NCI-H2029 (cell line): ENCODE data around the gene PHACTR1.

ENCODE experiments used
- DNase-seq: peaks from one replicate; lab custom pipeline; 2025; lab: John Stamatoyannopoulos, UW

PHACTR1 gene

DNA sequence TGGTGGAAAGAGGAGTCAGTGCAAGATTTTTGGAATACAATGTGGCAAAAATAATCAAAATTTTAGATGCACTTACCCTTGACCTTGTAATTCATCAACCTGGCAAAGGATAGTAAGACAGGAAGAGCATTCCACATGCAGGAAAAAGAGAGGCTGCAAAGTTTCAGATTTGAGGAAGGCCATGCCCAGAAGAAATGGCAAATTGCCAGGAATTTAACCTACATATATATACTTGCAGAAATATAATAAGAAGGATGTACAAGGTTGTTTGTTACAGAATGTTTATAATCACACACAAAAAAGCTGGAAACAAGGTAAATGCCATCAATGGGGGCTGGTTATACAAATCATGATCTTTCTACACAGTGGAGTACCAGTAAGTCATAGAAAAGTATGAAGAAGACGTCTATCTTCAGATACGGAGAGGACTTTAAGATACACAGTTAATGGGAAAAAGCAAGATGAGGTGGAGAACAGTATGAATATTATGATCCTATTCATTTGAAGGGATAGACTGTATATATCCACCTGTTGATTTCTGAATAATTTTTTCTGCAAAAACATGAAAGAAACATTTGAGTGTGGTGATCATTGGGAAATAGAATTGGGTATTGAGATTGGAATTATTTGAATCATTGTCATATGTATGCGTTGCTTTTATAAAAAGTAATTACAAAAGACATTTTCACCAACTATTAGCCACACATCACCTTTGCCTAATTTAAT is 358.0 kb downstream of the PHACTR1 start:
- DNase-seq: no peak

DNA sequence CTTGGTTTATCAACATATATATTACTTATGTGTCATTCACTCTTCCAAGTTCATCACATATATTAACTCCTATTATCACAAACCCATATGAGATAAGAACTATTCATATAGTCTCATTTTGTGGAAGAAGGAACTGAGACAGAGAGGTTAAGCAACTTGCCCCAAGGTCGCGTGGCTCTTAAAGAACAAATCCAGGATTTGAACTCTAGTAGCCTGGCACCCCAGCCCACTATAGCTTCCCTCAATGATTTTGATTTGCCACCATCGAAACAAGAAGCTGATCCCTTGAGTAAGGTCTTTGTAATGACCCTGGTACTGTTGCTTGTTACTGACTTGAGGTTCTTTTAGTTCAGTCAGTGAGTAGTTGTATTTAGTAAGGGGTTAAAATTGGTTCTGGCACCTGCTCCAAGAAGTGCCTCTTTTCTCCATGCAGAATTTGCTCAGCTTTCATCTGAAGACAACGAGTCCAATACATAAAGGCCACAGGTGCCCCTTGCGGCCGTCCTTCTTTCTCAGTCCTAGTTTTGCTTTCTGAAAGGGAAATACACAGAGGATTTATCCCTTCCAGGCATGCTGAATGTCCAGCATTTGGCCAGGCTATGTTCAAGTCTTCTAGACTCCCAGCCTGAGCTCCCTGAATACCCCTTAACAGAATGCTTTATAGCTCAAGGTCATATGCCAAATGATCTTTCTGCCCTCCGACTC is 358.7 kb downstream of the PHACTR1 start:
- DNase-seq: no peak

DNA sequence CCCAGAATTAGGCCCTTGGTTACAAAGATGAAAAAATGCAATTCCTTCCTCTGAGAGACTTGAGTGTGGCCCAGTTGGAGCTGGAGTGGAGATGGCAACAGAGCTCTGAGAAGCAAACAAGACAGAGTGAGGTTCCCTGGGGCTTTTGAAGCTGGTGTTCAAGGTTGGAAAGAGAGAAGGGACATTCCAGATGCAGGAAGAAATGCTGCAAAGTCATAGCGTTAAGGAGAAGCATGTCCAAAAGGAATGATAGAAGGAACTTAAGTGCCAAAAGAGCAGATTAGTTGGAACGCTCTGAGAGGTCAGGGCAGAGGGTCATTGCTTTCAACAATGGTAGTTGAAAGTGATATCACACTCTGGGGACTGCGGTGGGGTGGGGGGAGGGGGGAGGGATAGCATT is 360.0 kb downstream of the PHACTR1 start:
- no peak for DNase-seq

DNA sequence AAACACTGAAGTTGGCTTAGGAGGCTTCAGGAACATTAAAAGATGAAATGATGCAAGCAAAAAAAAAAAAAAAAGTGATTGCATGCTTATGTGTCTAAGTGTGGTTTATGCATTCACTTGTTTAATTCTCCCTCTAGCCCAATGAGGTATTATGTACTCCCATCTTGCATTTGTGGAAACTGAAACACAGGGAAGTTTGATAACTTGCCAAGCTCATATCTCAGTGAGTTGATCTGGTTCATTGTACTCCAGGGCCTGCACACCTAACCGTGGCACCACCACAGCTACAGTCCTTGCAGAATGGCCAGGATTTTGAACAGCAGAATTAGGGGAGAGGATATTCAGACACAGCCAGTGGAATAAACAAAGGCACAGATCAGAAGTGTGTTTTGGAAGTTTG is 360.6 kb downstream of the PHACTR1 start:
- no peak for DNase-seq

DNA sequence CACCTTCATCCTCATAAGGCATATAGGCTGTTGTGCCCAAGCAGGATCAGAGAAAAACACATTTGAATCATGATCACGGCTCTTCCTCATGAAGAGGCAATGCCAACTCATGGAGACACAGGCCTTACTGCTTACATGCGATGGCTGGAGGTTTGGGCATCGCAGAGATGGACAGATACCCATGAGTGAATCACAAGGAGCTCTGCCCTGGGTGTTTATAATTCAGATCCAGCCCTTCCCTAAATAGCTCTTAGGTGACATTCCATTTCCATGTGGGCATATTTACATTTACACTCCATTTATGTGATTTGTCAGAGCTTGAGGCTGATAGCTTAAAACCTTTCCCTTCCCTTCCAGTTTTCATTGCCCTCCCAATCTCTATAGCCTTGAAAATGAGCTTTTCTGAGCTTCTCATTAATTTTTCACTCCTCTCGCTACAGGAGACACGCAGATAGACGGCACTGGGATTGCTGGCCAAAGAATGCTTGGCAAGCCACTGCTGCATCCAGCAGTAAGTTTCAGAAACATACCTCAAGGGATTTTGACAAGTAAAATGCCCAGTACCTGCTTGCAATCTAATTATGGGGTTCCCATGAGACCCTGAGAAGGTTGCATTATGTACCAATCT is 362.6 kb downstream of the PHACTR1 start:
- no peak for DNase-seq

DNA sequence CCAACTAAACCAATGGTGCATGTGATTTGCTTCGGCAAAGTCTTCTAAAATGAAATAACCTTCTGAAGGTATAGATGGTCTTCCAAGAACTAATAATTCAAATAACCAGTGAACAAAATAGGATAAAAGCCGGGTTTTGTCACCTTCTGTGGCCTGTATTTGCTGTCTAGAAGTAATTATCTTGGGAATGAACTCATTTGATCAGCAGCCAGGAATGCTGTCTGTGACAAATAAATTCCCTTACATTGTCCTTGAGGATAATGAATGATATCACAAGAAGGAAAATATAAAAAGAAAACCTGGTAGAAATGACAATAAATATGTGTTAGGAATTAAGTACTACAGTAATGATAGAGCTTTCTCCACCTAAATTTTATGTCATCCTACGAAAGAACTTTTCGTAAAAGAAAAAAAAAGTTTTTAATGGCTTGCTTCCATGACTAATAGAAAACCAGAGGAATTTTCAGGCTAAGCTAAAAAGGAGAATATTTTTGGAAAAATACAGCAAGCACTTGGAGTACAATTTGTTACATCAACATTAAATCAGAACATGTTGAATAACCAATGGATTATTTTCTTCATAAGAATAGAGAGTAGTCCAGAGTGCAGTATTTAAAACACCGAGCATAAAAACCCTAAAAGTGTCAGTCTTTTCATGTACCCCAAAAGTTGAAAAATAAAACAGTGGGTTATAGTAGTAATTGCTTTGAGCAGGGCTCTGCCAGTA is 364.1 kb downstream of the PHACTR1 start:
- DNase-seq: no peak

DNA sequence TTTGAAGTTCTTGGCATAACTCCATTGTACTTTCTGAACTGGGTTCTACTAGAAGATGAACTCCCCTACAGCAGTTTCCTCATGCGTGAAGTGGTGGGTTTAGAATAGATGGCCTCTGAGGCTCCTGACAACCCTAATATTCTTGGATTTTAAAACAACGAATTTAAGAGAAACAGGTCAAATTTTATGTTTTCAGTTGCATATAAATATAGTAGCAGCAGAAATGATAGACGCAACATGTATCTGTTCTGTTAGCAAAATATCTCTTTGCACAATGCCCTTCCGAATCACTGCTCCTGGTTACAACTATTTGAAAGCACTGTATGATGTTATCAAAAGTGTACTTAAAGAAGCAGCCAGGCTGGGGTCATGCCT is 364.6 kb downstream of the PHACTR1 start:
- DNase-seq: no peak

DNA sequence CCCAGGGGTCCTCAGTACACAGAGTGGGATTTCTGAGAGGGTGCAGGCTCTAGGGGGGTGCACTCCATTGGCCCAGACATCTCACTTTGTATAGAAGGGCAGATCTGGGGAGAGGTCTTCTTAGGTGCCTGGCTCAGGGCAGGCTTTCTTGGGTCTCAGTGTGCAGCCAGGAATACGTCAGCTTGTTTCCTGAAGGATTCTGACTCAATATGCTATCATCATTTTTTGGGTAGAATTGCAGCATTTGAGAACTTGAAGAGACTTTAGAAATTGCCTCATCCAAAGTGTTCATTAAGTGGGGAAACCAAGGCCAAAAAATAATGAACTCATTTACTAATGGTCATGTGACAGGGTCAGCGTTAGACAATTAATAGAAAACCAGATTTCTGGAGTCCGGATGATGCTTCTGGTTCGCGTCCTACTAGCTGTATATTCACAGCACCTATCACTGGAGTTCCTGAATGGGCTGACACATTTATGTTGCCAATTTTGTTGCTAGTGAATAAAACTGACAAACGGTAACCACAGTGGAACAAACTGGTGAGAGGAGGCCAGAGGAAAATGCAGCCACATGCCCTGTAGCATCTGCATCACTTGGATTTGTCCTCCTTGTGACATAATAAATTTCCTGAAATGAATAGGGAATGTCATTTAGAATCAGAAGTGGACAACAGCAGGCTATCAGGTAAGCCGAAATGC is 372.9 kb downstream of the PHACTR1 start:
- no peak for DNase-seq

DNA sequence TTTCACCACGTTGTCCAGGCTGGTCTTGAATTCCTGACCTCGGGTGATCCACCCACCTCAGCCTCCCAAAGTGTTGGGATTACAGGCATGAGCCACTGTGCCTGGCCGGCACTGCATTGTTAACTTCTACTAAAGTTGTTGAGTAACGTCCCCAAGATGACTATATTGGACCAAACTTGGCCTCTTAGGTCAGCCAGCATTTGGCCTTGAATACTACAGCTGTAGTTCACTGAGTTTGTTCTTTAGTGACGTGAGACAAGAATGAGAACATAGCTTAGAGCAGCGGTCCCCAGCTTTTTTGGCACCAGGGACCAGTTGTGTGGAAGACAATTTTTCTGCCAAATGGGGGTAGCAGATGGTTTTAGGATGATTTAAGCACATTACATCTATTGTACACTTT is 374.6 kb downstream of the PHACTR1 start:
- DNase-seq: no peak

DNA sequence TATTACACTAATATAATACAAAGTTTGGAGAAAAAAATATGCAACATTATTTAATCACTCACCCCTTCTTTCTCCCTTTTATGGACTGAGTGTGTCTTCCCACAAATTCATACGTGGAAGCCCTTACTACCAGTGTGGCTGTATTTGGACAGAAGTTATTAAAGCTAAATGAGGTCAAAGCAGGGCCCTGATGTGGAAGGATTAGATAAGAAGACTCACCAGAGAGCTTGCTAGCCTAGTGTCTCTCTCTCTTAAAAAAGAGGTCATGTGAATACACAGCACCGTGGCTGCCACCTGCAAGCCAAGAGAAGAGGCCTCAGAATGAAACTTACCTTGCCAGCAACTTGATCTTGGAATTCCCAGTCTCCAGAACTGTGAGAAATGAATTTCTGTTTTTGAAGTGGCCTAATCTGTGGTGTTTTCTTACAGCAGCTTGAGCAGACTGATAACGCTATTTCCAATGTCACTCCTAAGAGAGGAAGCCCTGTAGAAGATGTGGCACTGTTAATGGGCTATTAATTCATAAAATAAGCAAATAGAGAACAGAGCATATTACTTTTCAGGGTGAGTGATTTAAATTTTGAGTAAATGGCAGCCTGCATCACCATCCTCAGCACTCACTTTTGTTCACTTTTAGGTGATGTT is 378.3 kb downstream of the PHACTR1 start:
- no peak for DNase-seq

DNA sequence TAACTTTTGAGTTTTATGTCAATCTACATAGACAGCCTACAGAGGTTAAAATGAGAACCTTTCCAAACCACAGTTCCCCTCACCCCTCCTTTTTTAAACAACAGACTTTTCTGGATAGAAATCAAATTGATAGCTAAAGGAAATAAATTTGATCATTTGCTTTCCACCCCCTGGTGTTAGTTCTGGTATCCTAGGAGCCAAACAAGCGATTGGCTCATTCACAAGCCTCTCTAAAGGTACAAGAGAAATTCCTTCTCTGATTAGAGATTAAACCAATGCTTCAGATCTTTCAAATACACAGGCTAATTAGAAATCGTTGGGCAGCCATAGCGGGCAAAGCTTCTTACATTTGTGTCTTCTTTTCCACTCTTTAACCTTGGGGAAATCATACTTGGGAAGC is 379.5 kb downstream of the PHACTR1 start:
- no peak for DNase-seq

DNA sequence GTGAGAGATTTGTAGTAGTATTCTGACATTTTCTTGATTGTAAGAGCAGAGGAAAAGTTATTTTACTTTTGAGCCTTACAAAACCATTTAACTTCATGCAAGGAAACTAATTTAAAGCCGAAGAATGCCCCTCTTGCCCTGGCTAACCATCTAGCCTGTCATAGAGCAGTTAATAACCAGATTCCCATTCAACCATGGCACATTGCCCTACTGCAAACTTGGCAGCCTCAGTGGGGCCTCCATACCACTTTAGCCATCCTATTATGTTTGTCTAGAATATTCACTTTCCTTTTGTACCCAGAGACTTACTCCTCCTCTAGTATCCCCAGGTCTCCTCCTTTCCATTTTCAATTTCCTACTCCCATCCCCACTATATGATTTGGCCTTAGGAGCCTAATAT is 380.9 kb downstream of the PHACTR1 start:
- no peak for DNase-seq

DNA sequence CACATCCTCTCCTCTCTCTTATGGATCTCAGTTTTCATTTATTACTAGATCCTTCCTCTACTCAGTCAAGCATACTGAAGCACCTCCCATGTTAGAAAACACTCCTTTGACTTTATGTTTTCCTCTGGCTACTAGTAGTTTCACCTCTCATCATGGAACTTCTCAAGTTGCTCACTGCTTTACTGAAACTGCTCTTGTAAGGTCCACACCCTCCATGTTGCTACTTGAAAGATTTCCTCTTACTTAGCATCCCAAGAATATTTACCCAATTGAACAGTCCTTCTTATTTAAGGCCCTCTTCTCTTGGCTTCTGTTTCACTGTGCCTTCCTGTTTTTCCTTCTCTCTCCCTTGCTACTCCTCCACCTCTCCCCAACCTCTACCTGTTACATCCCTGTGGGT is 381.4 kb downstream of the PHACTR1 start:
- DNase-seq: no peak

DNA sequence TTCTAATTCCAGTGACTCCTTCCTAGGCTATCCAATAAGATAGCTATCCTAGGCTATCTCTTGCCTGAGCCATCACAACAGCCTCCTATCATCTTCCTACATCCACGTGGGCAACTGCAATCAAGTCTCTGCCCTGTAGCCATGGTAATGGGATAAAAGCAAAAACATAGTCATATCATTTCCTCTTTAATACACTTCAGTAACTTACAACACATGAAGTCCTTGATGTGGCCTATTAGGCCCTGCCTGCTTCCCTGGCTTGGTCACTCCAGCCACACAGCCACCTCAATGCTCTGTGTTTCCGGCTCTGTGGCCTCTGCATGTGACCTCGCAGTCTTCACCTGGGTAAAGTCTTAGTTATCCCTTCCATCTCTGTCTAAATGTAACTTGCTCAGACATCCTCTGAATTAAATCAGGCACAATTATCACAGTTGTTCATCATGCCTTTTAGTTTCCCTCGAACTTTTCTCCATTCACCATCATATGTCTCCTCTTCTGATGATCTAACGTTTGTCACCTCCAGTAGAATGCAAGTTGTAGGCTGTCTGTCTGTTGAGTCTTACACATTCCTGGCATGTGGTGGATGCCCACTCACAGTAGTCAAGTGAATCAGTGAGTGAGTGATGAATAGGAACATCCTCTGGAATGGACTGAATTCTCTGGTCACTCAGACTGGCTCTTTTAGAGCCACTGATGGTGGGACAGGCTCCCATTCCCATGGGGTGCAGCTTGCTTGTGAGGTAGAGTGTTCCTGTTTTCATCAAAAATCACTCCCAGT is 382.4 kb downstream of the PHACTR1 start:
- no peak for DNase-seq

DNA sequence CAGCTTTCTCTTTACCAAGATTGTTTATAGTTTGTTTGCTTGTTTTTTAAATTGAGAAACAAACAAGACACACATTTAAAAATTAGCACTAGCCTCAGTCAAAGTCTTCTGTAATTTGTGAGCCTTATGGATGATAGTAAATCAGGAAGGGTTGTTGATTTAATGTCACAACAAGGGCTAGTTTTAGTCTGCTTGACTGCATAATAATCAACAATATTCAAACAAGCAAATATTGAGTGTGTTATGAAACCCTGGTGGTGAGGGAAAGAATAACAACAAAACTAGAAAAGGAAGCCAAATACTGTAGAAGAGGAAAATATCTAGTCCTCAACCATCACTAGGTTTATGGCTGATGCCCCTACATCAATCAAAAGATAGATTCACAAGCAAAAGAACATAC is 383.2 kb downstream of the PHACTR1 start:
- DNase-seq: no peak

DNA sequence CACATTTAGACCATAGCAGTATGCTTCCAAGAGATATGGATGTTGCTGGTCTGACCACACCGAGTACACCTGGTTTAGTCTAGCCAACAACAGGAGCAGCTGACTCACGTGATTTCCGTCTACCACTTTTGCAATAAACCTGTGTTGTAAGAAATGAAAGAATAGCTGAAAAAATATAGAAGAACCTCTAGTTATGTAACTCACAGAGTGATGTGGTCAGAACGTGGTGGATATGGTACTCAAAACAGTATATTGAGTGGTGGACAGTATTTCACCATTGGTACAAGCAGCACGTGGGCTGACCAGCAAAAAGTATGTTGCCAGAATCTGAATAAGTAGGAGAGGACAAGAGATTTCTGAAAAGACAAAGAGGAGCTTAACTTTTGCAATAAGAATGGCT is 384.8 kb downstream of the PHACTR1 start:
- no peak for DNase-seq

DNA sequence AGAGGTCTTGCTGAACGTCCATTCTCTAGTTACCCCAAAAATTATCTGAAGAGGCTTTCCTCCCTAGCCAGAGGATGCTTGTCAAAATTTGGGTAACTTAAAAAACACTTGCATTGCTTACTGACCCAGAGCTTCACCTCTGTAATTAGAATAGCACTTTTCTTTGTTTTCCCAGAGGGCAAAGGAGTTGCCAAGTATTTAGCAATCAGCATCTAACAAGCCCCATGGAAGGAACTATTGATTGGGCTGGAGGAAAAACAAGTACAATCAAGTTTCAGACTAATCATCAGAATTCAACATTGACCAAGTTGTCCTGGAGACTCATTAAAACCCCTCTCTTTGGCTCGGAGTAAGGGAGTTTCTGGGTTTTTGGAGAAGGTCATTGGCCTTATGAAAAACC is 385.4 kb downstream of the PHACTR1 start:
- no peak for DNase-seq

DNA sequence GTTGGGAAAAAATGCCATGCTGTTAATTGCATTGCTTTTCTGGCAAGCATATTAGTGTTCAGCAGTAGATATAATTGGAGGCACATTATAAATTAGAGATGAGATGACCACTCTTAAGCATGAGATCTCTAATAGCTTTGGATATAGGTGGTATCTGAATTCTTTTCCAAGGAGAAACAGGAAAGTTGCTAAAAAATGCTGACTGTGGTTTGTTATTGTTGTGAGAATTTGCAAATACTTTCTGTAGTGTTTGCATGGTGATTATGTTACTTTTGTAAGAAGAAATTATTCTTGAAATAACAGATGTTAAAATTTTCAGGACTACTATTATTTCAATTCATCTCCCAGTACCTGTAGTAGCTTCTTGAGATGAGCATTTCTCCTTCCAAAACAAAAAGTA is 386.6 kb downstream of the PHACTR1 start:
- DNase-seq: no peak

DNA sequence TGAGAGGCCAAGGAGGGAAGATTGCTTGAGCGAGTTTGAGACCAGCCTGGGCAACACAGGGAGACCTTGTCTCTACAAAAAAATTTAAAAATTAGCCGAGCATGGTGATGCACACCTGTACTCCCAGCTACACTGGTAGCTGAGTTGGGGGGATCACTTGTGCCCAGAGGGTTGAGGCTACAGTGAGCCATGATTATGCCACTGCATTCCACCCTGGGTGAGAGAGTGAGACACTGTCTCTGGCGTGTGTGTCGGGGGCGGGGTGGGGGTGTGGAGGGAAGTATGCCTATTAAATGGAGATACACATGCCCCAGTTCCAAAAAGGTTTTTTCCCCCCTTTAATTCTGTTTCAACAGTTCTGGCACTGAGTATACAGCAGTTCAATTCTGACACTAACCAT is 388.6 kb downstream of the PHACTR1 start:
- no peak for DNase-seq

DNA sequence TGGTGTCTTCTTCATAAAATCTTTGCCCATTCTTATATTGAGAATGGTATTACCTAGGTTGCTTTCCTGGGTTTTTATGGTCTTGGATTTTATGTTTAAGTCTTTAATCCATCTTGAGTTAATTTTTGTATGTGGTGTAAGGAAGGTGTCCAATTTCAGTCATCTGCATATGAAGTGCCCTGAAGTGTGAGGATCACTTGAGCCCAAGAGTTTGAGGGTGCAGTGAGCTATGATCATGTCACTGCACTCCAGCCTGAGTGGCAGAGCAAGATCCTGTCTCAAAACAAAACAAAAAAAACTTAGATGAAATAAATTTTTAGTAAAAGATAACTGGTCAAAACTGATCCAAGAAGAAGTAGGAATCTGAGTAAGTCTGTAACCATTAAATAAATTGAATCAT is 396.4 kb downstream of the PHACTR1 start:
- DNase-seq: no peak

DNA sequence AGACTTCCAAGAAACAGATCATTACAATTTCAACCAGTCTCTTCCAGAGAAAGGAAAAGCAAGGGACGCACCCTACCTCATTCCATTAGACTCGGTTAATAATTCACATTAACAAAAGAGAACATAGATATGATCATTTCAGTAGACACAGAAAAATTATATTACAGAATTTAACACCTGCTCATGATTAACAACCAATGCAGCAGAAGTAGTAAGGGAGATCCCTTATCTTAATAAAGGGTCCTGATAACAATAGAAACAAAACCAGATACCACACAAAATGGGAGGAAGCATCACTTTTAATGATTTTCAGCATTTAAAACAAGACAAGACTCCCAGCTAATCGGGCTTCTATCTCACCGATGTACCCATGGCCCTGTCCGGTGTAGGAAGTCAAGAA is 396.8 kb downstream of the PHACTR1 start:
- no peak for DNase-seq
